HCT116 (cell line): Measurements from ENCODE around the gene SPIN2A. TPM values are rescaled to one million over a fixed set of nuclear protein-coding genes. Genes with fewer than 3 reads are reported as not detected.
"Not testable (repeated sequence)": the region's sequence is repeated elsewhere in the genome, so short reads cannot be mapped to it uniquely, and the experiment has no call there.

ENCODE experiments used
- ATAC-seq: fragments of 200-7000 bp; cut with Tn5 transposase; 2 replicates; pipeline ENCODE4 v1.9.1; 2020; ENCODE audit warnings: mild to moderate bottlenecking, moderate library complexity
- BruUV-seq: library from RNA; stranded (reverse); fragments of 400-500 nt; replicated peaks from 2 replicates; lab custom pipeline; 2021; lab: Mats Ljungman, UMichigan
- CTCF ChIA-PET: fragments of 300-600 bp; sonication (Branson Sonifier 250); formaldehyde crosslinking; loops from one replicate; lab custom pipeline; 2021; ENCODE audit warnings: antibody characterized with exemption; lab: Charles Lee
- POLR2A ChIA-PET: fragments of 300-600, 350-600 bp; sonication (Branson Sonifier 250); formaldehyde crosslinking; loops from one replicate; lab custom pipeline; 2021; ENCODE audit warnings: antibody characterized with exemption; lab: Charles Lee
- RAD21 ChIA-PET, 2 experiments: fragments of 300-600 bp; sonication (Branson Sonifier 250); formaldehyde crosslinking; loops; one replicate each; lab custom pipeline; 2023; ENCODE audit warnings: low total read pairs in 2 of 2; ENCODE audit not compliant: uncharacterized antibody in 2 of 2, unreplicated experiment in 2 of 2, low non-redundant PET in 1 of 2; lab: Charles Lee
- DNase-seq: peaks from one replicate; pipeline ENCODE4 v3.0.0-alpha.2; 2010; ENCODE audit warnings: low read depth, low spot score
- H2AFZ ChIP-seq: fragments of 200-600 bp; shearing (Covaris generic), sonication (generic); 2 replicates; pipeline ENCODE4 v1.6.1; 2017; ENCODE audit warnings: low read depth, mixed run types, mixed read lengths, antibody characterized with exemption, low read length; ENCODE audit not compliant: poor library complexity, severe bottlenecking
- H3K27ac ChIP-seq: 2 replicates; pipeline ENCODE4 v1.5.1; 2012; ENCODE audit warnings: low read depth, low read length
- H3K27me3 ChIP-seq: fragments of 200-600 bp; sonication (generic); 2 replicates; pipeline ENCODE4 v1.6.1; 2016; ENCODE audit warnings: mixed run types, low read length, mixed read lengths; ENCODE audit not compliant: insufficient read depth
- H3K36me3 ChIP-seq, 2 experiments: fragments of 200-500 bp in 1 of 2; fragments of 200-600 bp in 1 of 2; sonication (Bioruptor generic) in 1 of 2; sonication (generic) in 1 of 2; 2 replicates each; pipeline versions ENCODE4 v1.5.1 to v1.6.1; 2014 to 2016; ENCODE audit warnings: low read length in 2 of 2, inconsistent platforms in 1 of 2, mixed read lengths in 1 of 2, mixed run types in 1 of 2; ENCODE audit not compliant: insufficient read depth in 2 of 2, control insufficient read depth in 1 of 2
- H3K4me1 ChIP-seq, 2 experiments: fragments of 200-600 bp in 1 of 2; sonication (generic) in 1 of 2; 2 replicates each; pipeline versions ENCODE4 v1.5.1 to v1.6.1; 2012 to 2017; ENCODE audit warnings: low read length in 2 of 2, inconsistent platforms in 1 of 2, mild to moderate bottlenecking in 1 of 2, mixed read lengths in 1 of 2, mixed run types in 1 of 2, moderate library complexity in 1 of 2; ENCODE audit not compliant: insufficient read depth in 2 of 2, control insufficient read depth in 1 of 2
- H3K4me2 ChIP-seq: fragments of 200-600 bp; sonication (generic); 2 replicates; pipeline ENCODE4 v1.6.1; 2017; ENCODE audit warnings: mixed run types, low read length, mixed read lengths
- H3K4me3 ChIP-seq, 2 experiments: fragments of 200-600 bp in 1 of 2; sonication (generic) in 1 of 2; replicated peaks in 1 of 2; 2 replicates each; pipeline ENCODE4 v1.5.1; 2011 to 2016; ENCODE audit warnings: low read length in 2 of 2, control low read depth in 1 of 2, low read depth in 1 of 2, mild to moderate bottlenecking in 1 of 2, mixed read lengths in 1 of 2, mixed run types in 1 of 2
- H3K79me2 ChIP-seq: fragments of 200-600 bp; sonication (generic); 2 replicates; pipeline ENCODE4 v1.6.1; 2017; ENCODE audit warnings: mild to moderate bottlenecking, mixed run types, low read length, moderate library complexity, mixed read lengths; ENCODE audit not compliant: insufficient read depth
- H3K9ac ChIP-seq: fragments of 200-600 bp; sonication (generic); 2 replicates; pipeline ENCODE4 v1.6.1; 2016; ENCODE audit warnings: low read length, mixed read lengths
- H3K9me2 ChIP-seq: fragments of 200-600 bp; sonication (generic), shearing (Covaris generic); 2 replicates; pipeline ENCODE4 v1.6.1; 2017; ENCODE audit warnings: mixed run types, mild to moderate bottlenecking, moderate library complexity; ENCODE audit not compliant: insufficient read depth
- H3K9me3 ChIP-seq, 2 experiments: fragments of 200-500 bp in 1 of 2; fragments of 200-600 bp in 1 of 2; sonication (Bioruptor generic) in 1 of 2; sonication (generic) in 1 of 2; 2 replicates each; pipeline ENCODE4 v1.6.1; 2014 to 2017; ENCODE audit warnings: low read length in 2 of 2, mixed read lengths in 2 of 2, inconsistent platforms in 1 of 2, low read depth in 1 of 2, mild to moderate bottlenecking in 1 of 2, mixed run types in 1 of 2, moderate library complexity in 1 of 2; ENCODE audit not compliant: control insufficient read depth in 1 of 2, insufficient read depth in 1 of 2
- H4K20me1 ChIP-seq: fragments of 200-600 bp; sonication (generic), shearing (Covaris generic); 2 replicates; pipeline ENCODE4 v1.6.1; 2017; ENCODE audit warnings: mixed run types, mild to moderate bottlenecking, moderate library complexity; ENCODE audit not compliant: insufficient read depth
- CBX3 ChIP-seq: IDR thresholded peaks from 2 replicates; pipeline ENCODE4 v1.6.1; 2012; ENCODE audit warnings: low read depth
- EZH2 ChIP-seq: fragments of 200-600 bp; sonication (generic); IDR thresholded peaks from 2 replicates; pipeline ENCODE4 v1.6.1; 2017; ENCODE audit warnings: antibody characterized with exemption, mixed run types
- EZH2phosphoT487 ChIP-seq: fragments of 200-600 bp; IDR thresholded peaks from 2 replicates; pipeline ENCODE4 v1.6.1; 2018; ENCODE audit warnings: antibody characterized with exemption, borderline replicate concordance
- POLR2A ChIP-seq: IDR thresholded peaks from 2 replicates; pipeline ENCODE4 v1.7.0; 2011; ENCODE audit warnings: borderline replicate concordance; ENCODE audit not compliant: insufficient read depth, insufficient read length; ENCODE audit errors: extremely low read depth
- SRF ChIP-seq: IDR thresholded peaks from 2 replicates; pipeline ENCODE4 v1.6.1; 2012; ENCODE audit warnings: low read depth
- ZBTB33 ChIP-seq: IDR thresholded peaks from 2 replicates; pipeline ENCODE4 v1.6.1; 2011; ENCODE audit warnings: mild to moderate bottlenecking, low read length, moderate library complexity; ENCODE audit not compliant: insufficient replicate concordance; ENCODE audit errors: extremely low read depth
- ZNF274 ChIP-seq: fragments of 200-500 bp; sonication (Bioruptor generic); IDR thresholded peaks from 2 replicates; pipeline ENCODE4 v1.6.1; 2014; ENCODE audit warnings: mild to moderate bottlenecking, low read depth, low read length, inconsistent platforms
- intact Hi-C: fragments of 100-400 bp; cut with micrococcal nuclease; formaldehyde crosslinking; loops from 2 replicates; pipeline ENCODE4 v1.10.0; 2022
- total RNA-seq: library from RNA; stranded (reverse); gene quantifications from one replicate; pipeline ENCODE4 v1.2.1, GENCODE V29; 2021; ENCODE audit not compliant: unreplicated experiment

Gene SPIN2A
- total RNA-seq, 1 experiment from 2014 or later, result 0.54 TPM

GRCh38 chrX:57104921-57105398, 32.2 kb downstream of the SPIN2A start (continued):
- TF ChIP-seq ZBTB33 (no peak), ZNF274 (no peak), EZH2 (no peak)

- RAD21 ChIA-PET, result no interaction called here
- Histone ChIP-seq H3K4me1 (no peaks in the 10 kb centered on the region), H3K36me3 (no peaks in the 10 kb centered on the region), H3K4me3 (no peak overlapping the region), H3K9me3 (no peaks in the 10 kb centered on the region), H3K79me2 (no peaks in the 10 kb centered on the region), H2AFZ (no peak overlapping the region), H3K27me3 (no peaks in the 10 kb centered on the region), H3K9me2 (no peaks in the 10 kb centered on the region), H3K27ac (no peak overlapping the region), H3K9ac (no peak overlapping the region), H3K4me2 (no peak overlapping the region), H4K20me1 (no peaks in the 10 kb centered on the region)
- TF ChIP-seq POLR2A, result no peak
- intact Hi-C loops, result no loop called here
- ATAC-seq (no peak), DNase-seq (no peak)
- POLR2A ChIA-PET, result no interaction called here
- CTCF ChIA-PET, result no interaction called here
- BruUV-seq, result no TSS peak
These were observed 32.8 kb downstream of the SPIN2A start for GRCh38 chrX:57104406-57104805.

GRCh38 chrX:57103489-57103888, 33.7 kb downstream of the SPIN2A start:
- Histone ChIP-seq H3K4me2 (no peak overlapping the region), H3K27ac (no peak overlapping the region), H3K27me3 (no peaks in the 10 kb centered on the region), H3K9me3 (no peaks in the 10 kb centered on the region), H3K9me2 (no peaks in the 10 kb centered on the region), H3K79me2 (no peaks in the 10 kb centered on the region), H2AFZ (no peak overlapping the region), H3K36me3 (no peaks in the 10 kb centered on the region), H4K20me1 (no peaks in the 10 kb centered on the region), H3K4me3 (no peak overlapping the region), H3K4me1 (no peaks in the 10 kb centered on the region), H3K9ac (no peak overlapping the region)
- no TSS peak for BruUV-seq
- ChIA-PET POLR2A (no interaction called here), RAD21 (no interaction called here), CTCF (no interaction called here)
- intact Hi-C loops, result no loop called here
- DNase-seq (no peak), ATAC-seq (no peak)
- TF ChIP-seq SRF (no peak), CBX3 (no peak), EZH2phosphoT487 (no peak)

GRCh38 chrX:57102918-57103317, 34.3 kb downstream of the SPIN2A start:
- H2AFZ ChIP-seq, CTCF ChIA-PET, BruUV-seq, POLR2A ChIA-PET, H3K79me2 ChIP-seq, intact Hi-C loops, H4K20me1 ChIP-seq, RAD21 ChIA-PET, H3K9me3 ChIP-seq, H3K27me3 ChIP-seq, H3K36me3 ChIP-seq, H3K9me2 ChIP-seq, H3K27ac ChIP-seq, DNase-seq, ATAC-seq, H3K9ac ChIP-seq, H3K4me2 ChIP-seq, H3K4me3 ChIP-seq, H3K4me1 ChIP-seq: not testable (repeated sequence)
